ENCODE data around the gene PCDHGA8. TPM values are rescaled to one million over a fixed set of nuclear protein-coding genes. Genes with fewer than 3 reads are reported as not detected.
A peak's percentile ranks its signal among the peaks of the same experiment; 100 is the strongest.
"Not testable (repeated sequence)": the region's sequence is repeated elsewhere in the genome, so short reads cannot be mapped to it uniquely, and the experiment has no call there.

Gene PCDHGA8
- total RNA-seq, 1 experiment from 2014 or later: 0.28 TPM

DNA sequence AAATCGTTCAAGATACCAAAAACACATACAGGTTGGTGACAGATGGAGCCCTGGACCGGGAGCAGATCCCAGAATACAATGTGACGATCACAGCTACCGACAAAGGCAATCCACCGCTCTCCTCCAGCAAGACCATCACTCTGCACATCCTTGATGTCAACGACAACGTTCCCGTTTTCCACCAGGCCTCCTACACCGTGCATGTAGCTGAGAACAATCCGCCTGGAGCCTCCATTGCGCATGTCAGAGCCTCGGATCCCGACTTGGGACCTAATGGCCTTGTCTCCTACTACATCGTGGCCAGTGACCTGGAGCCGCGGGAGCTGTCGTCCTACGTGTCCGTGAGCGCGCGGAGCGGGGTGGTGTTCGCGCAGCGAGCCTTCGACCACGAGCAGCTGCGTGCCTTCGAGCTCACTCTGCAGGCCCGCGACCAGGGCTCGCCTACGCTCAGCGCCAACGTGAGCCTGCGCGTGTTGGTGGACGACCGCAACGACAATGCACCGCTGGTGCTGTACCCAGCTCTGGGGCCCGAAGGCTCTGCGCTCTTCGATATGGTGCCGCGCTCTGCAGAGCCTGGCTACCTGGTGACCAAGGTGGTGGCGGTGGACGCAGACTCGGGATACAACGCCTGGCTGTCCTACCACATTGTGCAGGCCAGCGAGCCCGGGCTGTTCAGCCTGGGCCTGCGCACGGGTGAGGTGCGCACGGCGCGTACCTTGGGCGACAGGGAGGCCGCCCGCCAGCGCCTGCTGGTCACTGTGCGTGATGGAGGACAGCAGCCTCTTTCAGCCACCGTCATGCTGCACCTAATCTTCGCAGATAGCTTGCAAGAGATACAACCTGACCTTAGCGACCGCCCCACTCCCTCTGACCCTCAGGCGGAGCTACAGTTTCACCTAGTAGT lies 20.6 kb upstream of the PCDHGA8 start:
- Mint-ChIP-seq H3K27ac (ENCODE audit: low read depth, unreplicated experiment) (no peak overlapping the region), H3K27me3 (ENCODE audit: insufficient read depth, unreplicated experiment) (no peaks in the 10 kb centered on the region), H3K9me3 (ENCODE audit: unreplicated experiment) (peaks cover 21% of the 10 kb centered on the region), H3K36me3 (ENCODE audit: insufficient read depth, unreplicated experiment) (no peaks in the 10 kb centered on the region), H3K4me3 (ENCODE audit: unreplicated experiment) (no peak overlapping the region), H3K4me1 (ENCODE audit: insufficient read depth, unreplicated experiment) (no peaks in the 10 kb centered on the region)
- no peak for DNase-seq (ENCODE audit: unreplicated experiment)
- POLR2A ChIA-PET: no interaction called here
- BruUV-seq (replicated peaks): no TSS peak
- CTCF ChIA-PET: interaction anchor here (0.6 to 2.7 kb wide), 6 partner anchors 8 to 192 kb away, joined by 3 to 13 read pairs (median 4); no protein-coding TSS in a partner anchor
- intact Hi-C loops (cut with micrococcal nuclease): loop anchor here (2.0 kb wide), 1 partner anchor 189 kb away; no protein-coding TSS in a partner anchor
- no peak for TF ChIP-seq CTCF (IDR thresholded peaks at IDR 0.05; ENCODE audit: unreplicated experiment)

DNA sequence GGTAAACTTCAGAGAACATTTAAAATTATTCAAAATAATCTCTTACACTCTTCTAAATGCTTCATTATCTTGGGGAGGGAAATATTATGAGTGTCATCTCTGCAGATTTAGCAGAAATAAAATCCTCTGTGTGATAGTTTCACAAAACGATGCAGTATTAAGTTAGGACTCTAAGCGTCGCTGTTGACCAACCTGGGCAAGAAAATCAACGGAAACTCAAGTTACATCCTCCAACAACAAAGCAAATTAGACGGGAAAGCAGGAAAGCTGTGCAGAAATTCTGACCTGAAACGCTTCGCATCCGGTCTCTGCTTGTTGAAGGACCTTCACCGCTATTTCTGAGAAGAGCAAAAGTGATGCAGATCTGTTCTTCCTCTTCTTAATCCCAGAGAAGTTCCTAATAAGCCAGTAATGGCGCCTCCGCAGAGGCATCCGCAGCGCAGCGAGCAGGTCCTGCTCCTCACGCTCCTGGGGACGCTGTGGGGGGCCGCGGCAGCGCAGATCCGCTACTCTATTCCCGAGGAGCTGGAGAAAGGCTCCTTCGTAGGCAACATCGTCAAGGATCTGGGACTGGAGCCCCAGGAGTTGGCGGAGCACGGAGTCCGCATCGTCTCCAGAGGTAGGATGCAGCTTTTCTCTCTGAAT lies 18.6 kb upstream of the PCDHGA8 start, which contains the start of gene PCDHGA6:
Gene PCDHGA6, plus strand, starts transcription at position 219 of the 645 bp plus-strand sequence. Its CDS starts 193 bp downstream, at position 412.
- intact Hi-C loops (cut with micrococcal nuclease): no loop called here
- Mint-ChIP-seq H3K27ac (ENCODE audit: low read depth, unreplicated experiment) (no peak within 1 kb of the TSS), H3K27me3 (ENCODE audit: insufficient read depth, unreplicated experiment) (no peaks in the 10 kb centered on the region), H3K4me1 (ENCODE audit: insufficient read depth, unreplicated experiment) (no peaks in the 10 kb centered on the region), H3K9me3 (ENCODE audit: unreplicated experiment) (peaks cover 21% of the 10 kb centered on the region), H3K4me3 (ENCODE audit: unreplicated experiment) (no peak within 1 kb of the TSS), H3K36me3 (ENCODE audit: insufficient read depth, unreplicated experiment) (no peaks in the 10 kb centered on the region)
- ChIA-PET CTCF (interaction anchor here (0.7 to 2.0 kb wide), 5 partner anchors 151 to 199 kb away, joined by 3 to 6 read pairs (median 4); no protein-coding TSS in a partner anchor), POLR2A (no interaction called here)
- DNase-seq (ENCODE audit: unreplicated experiment): peak; percentile 17
- peak; percentile 27 for TF ChIP-seq CTCF (IDR thresholded peaks at IDR 0.05; ENCODE audit: unreplicated experiment)
- no TSS peak for BruUV-seq (replicated peaks)

GRCh38 chr5:141374627-141375026 lies 17.8 kb upstream of the PCDHGA8 start:
- intact Hi-C loops (cut with micrococcal nuclease): no loop called here
- H3K9me3 Mint-ChIP-seq (ENCODE audit: unreplicated experiment): peaks cover 21% of the 10 kb centered on the region
- CTCF ChIA-PET: interaction anchor here (0.8 to 2.0 kb wide), 5 partner anchors 135 to 198 kb away, joined by 3 to 6 read pairs (median 3); no protein-coding TSS in a partner anchor

DNA sequence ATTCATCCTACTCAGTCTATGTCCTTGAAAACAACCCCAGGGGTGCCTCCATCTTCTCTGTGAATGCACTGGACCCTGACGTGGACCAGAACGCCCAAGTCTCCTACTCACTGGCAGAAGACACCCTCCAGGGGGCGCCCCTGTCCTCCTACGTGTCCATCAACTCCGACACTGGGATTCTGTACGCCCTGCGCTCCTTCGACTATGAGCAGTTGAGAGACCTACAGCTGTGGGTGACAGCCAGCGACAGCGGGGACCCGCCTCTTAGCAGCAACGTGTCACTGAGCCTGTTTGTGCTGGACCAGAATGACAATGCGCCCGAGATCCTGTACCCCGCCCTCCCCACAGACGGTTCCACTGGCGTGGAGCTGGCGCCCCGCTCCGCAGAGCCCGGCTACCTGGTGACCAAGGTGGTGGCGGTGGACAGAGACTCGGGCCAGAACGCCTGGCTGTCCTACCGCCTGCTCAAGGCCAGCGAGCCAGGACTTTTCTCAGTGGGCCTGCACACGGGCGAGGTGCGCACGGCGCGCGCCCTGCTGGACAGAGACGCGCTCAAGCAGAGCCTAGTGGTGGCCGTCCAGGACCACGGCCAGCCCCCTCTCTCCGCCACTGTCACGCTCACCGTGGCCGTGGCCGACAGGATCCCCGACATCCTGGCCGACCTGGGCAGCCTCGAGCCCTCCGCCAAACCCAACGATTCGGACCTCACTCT lies 16.8 kb upstream of the PCDHGA8 start:
- H3K4me1 Mint-ChIP-seq (ENCODE audit: insufficient read depth, unreplicated experiment); BruUV-seq (replicated peaks); H3K27me3 Mint-ChIP-seq (ENCODE audit: insufficient read depth, unreplicated experiment); POLR2A ChIA-PET; H3K36me3 Mint-ChIP-seq (ENCODE audit: insufficient read depth, unreplicated experiment); H3K27ac Mint-ChIP-seq (ENCODE audit: low read depth, unreplicated experiment); H3K4me3 Mint-ChIP-seq (ENCODE audit: unreplicated experiment); DNase-seq (ENCODE audit: unreplicated experiment); intact Hi-C loops (cut with micrococcal nuclease): not testable (repeated sequence)
- CTCF ChIA-PET: interaction anchor here (0.6 to 2.0 kb wide), 4 partner anchors 134 to 192 kb away, joined by 3 to 6 read pairs (median 4); no protein-coding TSS in a partner anchor
- peaks cover 18% of the 10 kb centered on the region for H3K9me3 Mint-ChIP-seq (ENCODE audit: unreplicated experiment)

More at GRCh38 chr5:141374627-141375026, 17.8 kb upstream of the PCDHGA8 start:
- no peak for TF ChIP-seq CTCF (IDR thresholded peaks at IDR 0.05; ENCODE audit: unreplicated experiment)
- Mint-ChIP-seq H3K4me1 (ENCODE audit: insufficient read depth, unreplicated experiment) (no peaks in the 10 kb centered on the region), H3K27ac (ENCODE audit: low read depth, unreplicated experiment) (no peak overlapping the region), H3K4me3 (ENCODE audit: unreplicated experiment) (no peak overlapping the region), H3K27me3 (ENCODE audit: insufficient read depth, unreplicated experiment) (no peaks in the 10 kb centered on the region), H3K36me3 (ENCODE audit: insufficient read depth, unreplicated experiment) (no peaks in the 10 kb centered on the region)
- no peak for DNase-seq (ENCODE audit: unreplicated experiment)
- BruUV-seq (replicated peaks): no TSS peak
- POLR2A ChIA-PET: no interaction called here
